Kidney epithelial cell (primary cell): ENCODE measurements around the gene MAP3K19. TPM values are rescaled to one million over a fixed set of nuclear protein-coding genes. Genes with fewer than 3 reads are reported as not detected.
"Not testable (repeated sequence)": the region's sequence is repeated elsewhere in the genome, so short reads cannot be mapped to it uniquely, and the experiment has no call there.

Experiments
- DNase-seq: peaks from one replicate; pipeline ENCODE4 v3.0.0-alpha.2; 2010; ENCODE audit warnings: low read depth
- H3K27me3 ChIP-seq: 2 replicates; pipeline ENCODE4 v1.6.0; 2011; ENCODE audit warnings: low read length; ENCODE audit not compliant: control insufficient read depth, insufficient read depth
- H3K36me3 ChIP-seq: 2 replicates; pipeline ENCODE4 v1.5.1; 2011; ENCODE audit warnings: low read length; ENCODE audit not compliant: control insufficient read depth, insufficient read depth
- H3K4me3 ChIP-seq: 2 replicates; pipeline ENCODE4 v1.5.1; 2011; ENCODE audit warnings: low read depth, mild to moderate bottlenecking, control low read depth, low read length
- CTCF ChIP-seq: IDR thresholded peaks from 2 replicates; pipeline ENCODE4 v1.5.1; 2011; ENCODE audit warnings: mild to moderate bottlenecking, moderate library complexity, low read length, control low read depth, inconsistent platforms; ENCODE audit not compliant: insufficient read depth, poor library complexity, severe bottlenecking
- total RNA-seq: library from RNA; depleted of rRNA; stranded (reverse); fragments of >200 nt; gene quantifications from 2 replicates; pipeline ENCODE4 v1.2.3, GENCODE V29; 2015

MAP3K19 gene
- total RNA-seq, 1 donor from 2014 or later: not detected

GRCh38 chr2:135050132-135050531 lies 2.9 kb upstream of the MAP3K19 start:
- no peaks in the 10 kb centered on the region for H3K36me3 ChIP-seq
- TF ChIP-seq CTCF: no peak
- H3K4me3 ChIP-seq: no peak overlapping the region

GRCh38 chr2:135048122-135048521 lies 875 bp upstream of the MAP3K19 start:
- DNase-seq: no peak
- no peaks in the 10 kb centered on the region for H3K27me3 ChIP-seq
- TF ChIP-seq CTCF: no peak
- H3K4me3 ChIP-seq: no peak overlapping the region
- H3K36me3 ChIP-seq: no peaks in the 10 kb centered on the region

More at GRCh38 chr2:135050132-135050531, 2.9 kb upstream of the MAP3K19 start:
- no peaks in the 10 kb centered on the region for H3K27me3 ChIP-seq
- DNase-seq: no peak

- no peak for DNase-seq
- peak; percentile 50 for TF ChIP-seq CTCF
- H3K4me3 ChIP-seq: no peak overlapping the region
- no peaks in the 10 kb centered on the region for H3K27me3 ChIP-seq
- no peaks in the 10 kb centered on the region for H3K36me3 ChIP-seq
These were observed 3.9 kb downstream of the MAP3K19 start for GRCh38 chr2:135043345-135043744.

GRCh38 chr2:135037831-135038230 lies 9.4 kb downstream of the MAP3K19 start:
- Histone ChIP-seq H3K36me3 (no peaks in the 10 kb centered on the region), H3K27me3 (no peaks in the 10 kb centered on the region), H3K4me3 (no peak overlapping the region)
- no peak for DNase-seq
- TF ChIP-seq CTCF: no peak

GRCh38 chr2:135033216-135033615 lies 14.0 kb downstream of the MAP3K19 start:
- H3K36me3 ChIP-seq, H3K27me3 ChIP-seq, H3K4me3 ChIP-seq, DNase-seq: not testable (repeated sequence)

GRCh38 chr2:135030826-135031225 lies 16.4 kb downstream of the MAP3K19 start:
- no peaks in the 10 kb centered on the region for H3K27me3 ChIP-seq
- TF ChIP-seq CTCF: no peak
- DNase-seq: no peak

More at GRCh38 chr2:135030826-135031225, 16.4 kb downstream of the MAP3K19 start:
- H3K36me3 ChIP-seq: no peaks in the 10 kb centered on the region
- no peak overlapping the region for H3K4me3 ChIP-seq
